GM18508 (cell line): Measurements from ENCODE around the gene PARD6G.
"Not testable (repeated sequence)": the region's sequence is repeated elsewhere in the genome, so short reads cannot be mapped to it uniquely, and the experiment has no call there.

Experiments
- ATAC-seq: cut with Tn5 transposase; IDR thresholded peaks from one replicate; pipeline ENCODE4 v1.9.1; 2021; ENCODE audit warnings: moderate number of reproducible peaks; ENCODE audit not compliant: insufficient read depth, unreplicated experiment

PARD6G gene

GRCh38 chr18:80241919-80242777 lies 5.2 kb downstream of the PARD6G start:
- ATAC-seq, result no peak

GRCh38 chr18:80239830-80240229 lies 7.5 kb downstream of the PARD6G start:
- no peak for ATAC-seq

- no peak for ATAC-seq
These were observed 8.6 kb downstream of the PARD6G start for GRCh38 chr18:80238651-80239260.

DNA sequence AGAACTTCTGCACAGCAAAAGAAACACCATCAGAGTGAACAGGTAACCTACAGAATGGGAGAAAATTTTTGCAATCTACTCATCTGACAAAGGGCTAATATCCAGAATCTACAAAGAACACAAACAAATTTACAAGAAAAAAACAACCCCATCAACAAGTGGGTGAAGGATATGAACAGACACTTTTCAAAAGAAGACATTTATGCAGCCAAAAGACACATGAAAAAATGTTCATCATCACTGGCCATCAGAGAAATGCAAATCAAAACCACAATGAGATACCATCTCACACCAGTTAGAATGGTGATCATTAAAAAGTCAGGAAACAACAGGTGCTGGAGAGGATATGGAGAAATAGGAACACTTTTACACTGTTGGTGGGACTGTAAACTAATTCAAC lies 9.8 kb downstream of the PARD6G start:
- not testable (repeated sequence) for ATAC-seq

DNA sequence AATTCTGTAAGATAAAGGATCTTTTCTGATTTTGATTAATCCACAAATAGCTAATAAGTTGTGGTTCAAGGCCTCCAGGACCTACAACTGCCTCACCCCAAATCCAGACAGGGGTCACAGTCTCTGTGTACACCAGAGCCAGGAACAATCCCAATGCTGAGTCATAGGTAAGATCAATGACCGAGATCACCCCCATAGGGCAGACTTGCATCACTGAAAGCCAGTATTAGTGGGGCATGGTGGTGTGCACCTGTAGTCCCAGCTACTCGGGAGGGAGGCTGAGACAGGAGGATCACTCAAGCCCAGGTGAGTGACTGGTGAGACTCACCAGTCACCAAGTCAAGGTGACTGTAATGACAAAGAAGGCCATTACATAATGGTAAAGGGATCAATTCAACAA lies 12.9 kb downstream of the PARD6G start:
- ATAC-seq, result no peak

- no peak for ATAC-seq
These were observed 13.4 kb downstream of the PARD6G start for GRCh38 chr18:80233899-80234298.

GRCh38 chr18:80233201-80233835 lies 14.0 kb downstream of the PARD6G start:
- ATAC-seq, result no peak

- ATAC-seq, result no peak
These were observed 14.6 kb downstream of the PARD6G start for GRCh38 chr18:80232710-80233109.

- no peak for ATAC-seq
These were observed 15.3 kb downstream of the PARD6G start for GRCh38 chr18:80232030-80232429.

DNA sequence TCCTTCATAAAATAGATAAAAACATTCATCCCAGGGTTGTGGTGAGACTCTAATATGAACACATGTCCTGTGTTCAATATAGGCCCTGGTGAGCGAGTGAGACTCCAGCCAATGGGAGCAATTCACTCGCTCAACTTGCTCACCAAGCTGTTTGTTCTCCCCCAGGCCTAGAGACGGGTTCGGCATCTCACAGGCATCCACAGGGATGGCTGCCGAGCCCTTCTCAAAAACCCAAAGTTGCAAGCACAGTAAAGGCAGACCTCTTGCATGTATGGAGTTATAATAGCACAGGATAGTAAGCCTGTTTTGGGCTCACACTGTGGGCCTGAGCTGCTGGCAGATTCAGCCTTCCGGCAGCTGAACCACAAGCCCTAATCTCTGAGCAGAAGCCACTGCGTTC lies 15.7 kb downstream of the PARD6G start:
- no peak for ATAC-seq

- no peak for ATAC-seq
These were observed 16.2 kb downstream of the PARD6G start for GRCh38 chr18:80231151-80231550.

GRCh38 chr18:80229766-80230745 lies 17.3 kb downstream of the PARD6G start:
- no peak for ATAC-seq

DNA sequence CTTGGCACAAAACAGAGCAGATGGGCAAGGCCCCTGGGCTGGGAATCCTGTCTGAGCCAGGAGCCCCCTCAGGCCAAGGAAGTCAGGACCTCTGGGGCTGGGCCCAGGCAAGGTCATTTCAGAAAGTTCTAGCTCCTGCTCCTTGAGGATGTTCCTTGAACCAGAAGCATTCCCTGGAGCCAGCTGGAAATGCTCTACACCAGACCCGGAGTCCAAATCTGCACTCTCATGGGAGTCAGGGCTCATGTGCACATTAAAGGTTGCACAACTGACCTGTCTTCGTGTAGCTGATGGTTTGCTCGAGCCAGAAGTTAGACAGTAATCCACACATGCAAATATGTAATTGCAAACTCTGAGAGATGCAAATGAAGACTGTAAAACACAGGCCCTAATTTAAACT lies 18.0 kb downstream of the PARD6G start:
- no peak for ATAC-seq

GRCh38 chr18:80228051-80228848 lies 19.1 kb downstream of the PARD6G start:
- no peak for ATAC-seq

DNA sequence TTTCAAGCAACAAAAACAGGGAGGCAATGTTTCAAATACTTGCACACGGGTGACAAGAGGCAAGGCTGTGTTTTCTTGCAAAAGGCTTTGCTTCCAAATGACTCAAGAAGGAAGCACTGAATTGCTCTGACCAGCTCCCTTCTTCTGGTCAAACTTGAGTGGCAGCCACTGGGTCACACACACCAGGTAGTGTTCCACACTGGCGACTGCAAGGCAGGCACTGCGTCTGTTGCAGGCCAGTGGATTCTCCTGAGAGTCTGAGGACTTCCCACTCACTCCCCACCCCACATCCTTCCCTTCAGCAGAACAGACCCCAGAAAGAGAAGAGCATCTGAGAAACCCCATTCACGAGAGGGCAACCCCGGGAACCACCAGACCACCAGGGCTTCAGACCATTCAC lies 19.8 kb downstream of the PARD6G start:
- ATAC-seq, result no peak

- ATAC-seq, result no peak
These were observed 21.6 kb downstream of the PARD6G start for GRCh38 chr18:80225685-80226084.

DNA sequence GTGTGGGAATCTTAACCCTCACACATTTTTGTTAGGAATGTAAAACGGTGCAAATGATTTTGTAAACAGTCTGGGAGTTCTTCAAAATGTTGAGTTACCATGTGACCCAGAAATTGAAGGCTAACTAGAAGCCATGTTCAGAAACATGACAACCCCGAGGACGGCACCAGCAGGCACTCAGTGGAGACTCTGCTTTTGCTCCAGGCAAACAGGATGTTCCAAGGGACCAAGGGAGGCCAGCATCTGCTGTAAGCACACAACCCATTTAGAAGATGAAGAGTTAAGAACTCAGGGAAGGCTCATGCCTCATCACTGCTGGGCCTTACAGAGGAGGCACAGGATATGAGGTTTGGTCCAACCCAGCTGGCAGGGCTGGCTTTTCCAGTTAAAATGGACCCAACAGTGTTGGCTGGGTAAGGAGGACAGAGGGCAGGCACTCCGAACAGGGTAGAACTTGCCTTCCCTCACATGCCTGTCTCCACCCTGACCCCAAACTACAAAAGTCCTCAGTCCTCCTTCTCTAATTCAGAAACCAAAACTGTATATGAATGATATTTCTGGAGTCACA lies 23.6 kb downstream of the PARD6G start:
- ATAC-seq, result no peak

DNA sequence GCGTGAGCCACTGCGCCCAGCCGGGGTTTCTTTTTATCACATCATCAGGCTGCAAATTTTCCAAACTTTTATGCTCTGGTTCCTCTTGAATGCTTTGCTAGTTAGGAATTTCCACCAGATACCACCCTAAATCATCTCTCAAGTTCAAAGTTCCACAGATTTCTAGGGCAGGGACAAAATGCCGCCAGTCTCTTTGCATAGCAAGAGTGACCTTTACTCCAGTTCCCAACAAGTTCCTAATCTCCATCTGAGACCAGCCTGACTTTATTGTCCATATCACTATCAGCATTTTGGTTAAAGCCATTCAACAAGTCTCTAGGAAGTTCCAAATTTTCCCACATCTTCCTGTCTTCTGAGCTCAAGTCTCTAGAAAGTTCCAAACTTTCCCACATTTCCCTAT lies 27.8 kb downstream of the PARD6G start:
- ATAC-seq, result not testable (repeated sequence)
